HG03521 (cell line): ENCODE results near the gene CCDC154.

Experiments used
- ATAC-seq: cut with Tn5 transposase; IDR thresholded peaks from one replicate; pipeline ENCODE4 v1.9.1; 2021; ENCODE audit warnings: mild to moderate bottlenecking, moderate library complexity; ENCODE audit not compliant: unreplicated experiment

CCDC154 gene

GRCh38 chr16:1425616-1426370 is 18.6 kb downstream of the CCDC154 start:
- no peak for ATAC-seq

DNA sequence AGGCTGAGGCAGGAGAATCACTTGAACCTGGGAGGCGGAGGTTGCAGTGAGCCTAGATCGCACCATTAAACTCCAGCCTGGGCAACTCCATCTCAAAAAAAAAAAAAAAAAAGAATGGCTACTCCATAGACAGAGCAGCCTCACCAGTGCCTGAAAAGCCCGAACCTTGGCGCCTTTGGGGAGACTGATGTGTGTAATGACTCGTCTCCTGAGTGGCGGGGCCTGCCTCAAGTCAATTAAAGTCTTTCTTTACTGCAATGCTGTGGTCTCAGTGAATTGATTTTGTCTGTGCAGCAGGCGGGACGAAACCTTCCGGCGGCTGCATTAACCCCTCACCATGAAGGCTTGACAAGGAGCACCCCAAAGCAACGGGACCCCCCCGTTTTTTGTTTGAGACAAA is 20.3 kb downstream of the CCDC154 start:
- ATAC-seq, result no peak

GRCh38 chr16:1422076-1422475 is 22.3 kb downstream of the CCDC154 start:
- ATAC-seq, result no peak

DNA sequence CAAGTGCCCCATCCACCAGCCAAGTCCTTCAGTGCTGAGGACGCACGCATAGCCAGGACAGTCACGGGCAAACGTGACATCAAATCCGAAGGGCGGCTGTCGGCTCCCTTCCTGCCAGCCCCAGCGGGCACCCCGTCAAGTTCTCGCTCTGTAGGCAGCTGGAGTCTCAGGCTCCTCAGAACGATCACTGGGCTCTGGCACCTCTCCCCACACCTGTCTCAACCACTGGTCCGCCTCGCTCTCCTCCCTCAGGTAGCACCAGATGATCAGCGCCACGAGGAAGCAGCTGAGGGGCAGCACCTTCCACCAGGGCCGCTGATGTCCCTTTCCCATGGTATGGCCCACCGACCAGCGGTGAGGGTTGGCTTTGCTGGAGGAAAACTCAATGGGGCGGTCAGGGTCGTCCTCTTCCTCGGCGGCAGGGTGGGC is 24.2 kb downstream of the CCDC154 start:
- no peak for ATAC-seq

GRCh38 chr16:1416521-1416941 is 27.8 kb downstream of the CCDC154 start:
- ATAC-seq, result no peak

- ATAC-seq, result peak; percentile 63
Observed at GRCh38 chr16:1414532-1415260, 29.7 kb downstream of the CCDC154 start, which contains the start of gene UNKL. UNKL (minus strand) TSS chr16:1414704; CDS start chr16:1414691, 13 bp downstream.

GRCh38 chr16:1413684-1414531 is 30.4 kb downstream of the CCDC154 start:
- ATAC-seq, result peak; percentile 39

DNA sequence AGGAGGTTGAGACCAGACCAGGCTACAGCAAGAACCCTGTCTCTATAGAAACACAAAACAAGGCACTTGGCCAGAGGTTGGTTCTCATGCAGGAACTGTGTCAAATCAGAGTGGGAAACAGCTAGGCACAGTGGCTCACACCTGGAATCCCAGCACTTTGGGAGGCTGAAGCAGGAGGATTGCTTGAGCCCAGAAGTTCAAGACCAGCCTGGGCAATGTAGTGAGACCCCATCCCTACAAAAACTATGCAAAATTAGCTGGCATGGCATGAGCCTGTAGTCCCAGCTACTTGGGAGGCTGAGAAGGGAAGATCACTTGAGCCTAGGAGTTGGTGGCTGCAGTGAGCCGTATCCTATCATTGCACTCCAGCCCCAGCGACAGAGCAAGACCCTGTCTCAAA is 31.5 kb downstream of the CCDC154 start:
- no peak for ATAC-seq

- peak; percentile 85 for ATAC-seq
Observed at GRCh38 chr16:1408171-1408837, 36.1 kb downstream of the CCDC154 start.

GRCh38 chr16:1407753-1408152 is 36.6 kb downstream of the CCDC154 start:
- ATAC-seq, result no peak

GRCh38 chr16:1403733-1404132 is 40.6 kb downstream of the CCDC154 start:
- no peak for ATAC-seq

GRCh38 chr16:1403036-1403435 is 41.3 kb downstream of the CCDC154 start:
- no peak for ATAC-seq

- no peak for ATAC-seq
Observed at GRCh38 chr16:1401758-1402154, 42.6 kb downstream of the CCDC154 start.

DNA sequence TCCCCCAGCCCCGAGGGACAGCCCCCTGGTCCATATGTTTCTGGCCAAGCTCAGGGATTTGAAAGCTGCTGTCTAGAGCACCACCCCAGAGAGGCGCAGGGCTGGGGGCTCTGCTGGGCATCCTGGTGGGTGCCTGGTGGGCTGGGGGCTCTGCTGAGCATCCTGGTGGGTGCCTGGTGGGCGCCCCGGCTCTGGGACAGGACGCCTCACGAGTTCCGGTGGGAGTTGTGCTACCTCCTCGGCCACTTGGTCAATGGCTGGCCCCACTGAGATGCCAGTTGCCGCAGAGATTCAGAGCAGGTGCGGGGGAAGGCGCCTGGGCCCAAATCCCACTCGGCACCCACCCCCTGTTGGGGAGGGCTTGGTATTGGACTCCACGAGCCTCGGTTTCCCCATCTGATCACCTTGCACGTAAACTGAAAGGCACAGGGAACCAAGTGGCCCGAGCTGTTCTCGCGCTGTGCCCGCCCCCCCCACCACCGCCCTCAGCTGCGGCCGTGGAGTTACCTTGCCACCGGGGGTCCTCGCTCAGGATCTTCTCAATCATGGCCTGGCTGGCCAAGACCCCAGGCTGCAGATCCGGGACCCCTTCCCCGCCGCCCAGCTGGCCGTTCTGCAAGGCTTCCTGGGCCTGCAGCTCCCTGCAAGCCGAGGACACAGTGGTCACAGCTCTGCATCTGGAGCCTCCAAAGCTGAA is 43.1 kb downstream of the CCDC154 start:
- no peak for ATAC-seq

DNA sequence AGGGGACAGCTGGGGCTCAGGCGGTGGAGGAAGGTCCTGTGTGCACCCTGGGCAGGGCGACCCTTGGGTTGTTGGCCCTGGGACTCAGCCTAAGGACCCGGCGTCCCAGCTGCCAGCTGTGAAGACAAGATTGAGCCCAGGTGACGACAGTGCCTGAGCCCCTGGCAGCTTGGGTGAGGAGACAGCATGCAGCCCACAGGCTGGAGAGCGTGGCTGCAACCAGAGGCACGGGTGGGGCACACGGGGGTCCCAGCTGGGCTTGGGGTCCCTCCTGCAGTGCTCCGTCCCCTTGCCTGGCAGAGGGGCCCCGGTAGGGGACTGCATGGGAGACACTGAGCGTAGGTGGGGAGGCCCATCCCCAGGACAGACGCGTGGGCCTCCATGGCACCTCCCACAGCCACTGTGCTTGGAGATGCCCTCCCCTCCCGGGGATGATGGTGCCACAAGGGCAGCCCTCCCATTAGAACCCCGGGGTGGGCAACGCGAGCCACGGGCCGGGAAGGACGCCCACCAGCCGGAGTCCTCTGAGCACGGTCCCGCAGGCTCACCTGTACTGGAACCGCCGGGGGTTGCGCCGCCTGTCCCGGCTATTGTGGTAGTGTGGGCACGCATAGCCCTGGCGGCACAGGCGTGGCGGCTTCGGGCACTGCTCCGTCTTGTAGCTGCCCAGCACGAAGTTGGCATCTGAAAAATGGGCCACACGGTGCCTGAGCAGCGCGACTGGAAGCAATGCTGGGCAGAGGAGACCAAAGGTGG is 45.4 kb downstream of the CCDC154 start:
- no peak for ATAC-seq

DNA sequence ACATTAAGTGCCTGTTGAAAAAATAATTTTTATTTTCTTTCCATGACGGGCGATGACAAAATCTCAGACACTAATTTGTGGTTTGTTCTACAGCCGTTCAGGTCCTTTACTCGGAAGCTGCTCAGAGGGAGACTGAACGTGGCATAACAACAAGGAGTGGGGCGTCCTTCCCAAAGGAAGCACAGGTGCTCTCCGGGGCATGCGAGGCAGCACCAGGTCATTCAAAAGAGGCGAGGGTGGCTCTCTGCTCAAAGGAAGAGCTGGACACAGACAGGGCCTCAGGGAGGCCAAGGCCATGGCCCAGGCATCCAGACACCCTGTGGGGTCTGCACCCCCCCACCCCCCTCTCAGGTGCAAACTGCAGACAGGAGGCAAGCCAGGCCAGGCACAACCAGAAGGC is 46.0 kb downstream of the CCDC154 start:
- ATAC-seq, result no peak

DNA sequence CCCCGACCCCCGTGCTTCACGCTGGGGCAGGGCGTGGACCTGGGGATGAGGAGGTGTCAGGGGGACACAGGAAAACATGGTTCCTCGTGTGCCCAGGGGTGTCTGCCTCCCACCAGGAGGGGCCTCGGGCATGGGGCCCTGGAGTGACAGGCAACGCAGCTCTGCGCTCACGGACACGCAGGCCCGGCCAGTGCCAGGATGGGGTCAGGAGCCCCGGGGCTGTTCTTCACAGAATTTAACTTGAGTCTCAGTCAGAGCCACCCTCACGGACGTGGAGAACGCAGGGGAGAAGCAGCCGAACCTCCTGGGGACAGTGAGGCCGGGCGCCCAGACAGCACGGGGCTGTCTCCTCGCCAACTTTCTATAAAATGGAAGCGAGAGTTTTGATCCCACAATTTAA is 46.6 kb downstream of the CCDC154 start:
- ATAC-seq, result no peak

DNA sequence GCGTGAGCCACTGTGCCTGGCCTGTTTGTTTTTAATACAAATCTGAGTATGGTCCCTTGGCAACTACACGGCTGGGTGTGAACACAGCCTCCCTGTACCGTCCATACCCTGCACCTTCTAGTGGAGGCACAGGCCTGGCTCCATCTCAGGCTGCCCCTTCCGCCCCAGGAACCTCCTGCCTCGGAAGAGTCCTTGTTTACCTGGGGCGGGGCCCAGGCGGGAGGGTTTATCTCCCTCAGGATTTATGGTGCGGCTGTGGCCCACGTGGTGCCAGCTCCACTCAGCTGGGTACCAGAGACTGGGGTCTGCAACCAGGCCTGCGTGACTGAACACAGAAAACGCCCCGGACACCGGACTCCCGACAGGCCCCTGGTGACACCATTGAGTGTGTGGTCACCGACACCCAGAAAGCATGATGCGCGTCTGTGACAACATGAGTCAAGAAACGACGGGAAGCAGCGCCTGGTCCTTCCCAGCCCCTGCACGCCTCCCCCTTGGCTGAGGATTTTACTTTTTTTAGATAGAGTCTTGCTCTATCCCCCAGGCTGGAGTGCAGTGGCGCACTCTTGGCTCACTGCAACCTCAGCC is 48.8 kb downstream of the CCDC154 start:
- ATAC-seq, result no peak

GRCh38 chr16:1394367-1394951 is 49.9 kb downstream of the CCDC154 start:
- ATAC-seq, result no peak
